GM18508 (cell line): ENCODE results near the gene SPATC1L.

Experiments used
- ATAC-seq: cut with Tn5 transposase; IDR thresholded peaks from one replicate; pipeline ENCODE4 v1.9.1; 2021; ENCODE audit warnings: moderate number of reproducible peaks; ENCODE audit not compliant: insufficient read depth, unreplicated experiment

The SPATC1L gene

GRCh38 chr21:46137908-46138307, 46.4 kb downstream of the SPATC1L start:
- no peak for ATAC-seq

GRCh38 chr21:46136739-46137349, 47.4 kb downstream of the SPATC1L start:
- no peak for ATAC-seq

GRCh38 chr21:46135782-46136395, 48.4 kb downstream of the SPATC1L start:
- ATAC-seq = no peak

- ATAC-seq = no peak
These were observed 52.2 kb downstream of the SPATC1L start for GRCh38 chr21:46131838-46132651.

- no peak for ATAC-seq
These were observed 52.7 kb downstream of the SPATC1L start for GRCh38 chr21:46131588-46131837.

- no peak for ATAC-seq
These were observed 53.2 kb downstream of the SPATC1L start for GRCh38 chr21:46130831-46131587.

GRCh38 chr21:46129846-46130651, 54.2 kb downstream of the SPATC1L start:
- ATAC-seq = no peak

GRCh38 chr21:46128933-46129571, 55.2 kb downstream of the SPATC1L start:
- ATAC-seq = no peak

GRCh38 chr21:46128106-46128932, 55.9 kb downstream of the SPATC1L start:
- ATAC-seq = no peak

- ATAC-seq = no peak
These were observed 56.8 kb downstream of the SPATC1L start for GRCh38 chr21:46127239-46128105.

GRCh38 chr21:46126309-46127238, 57.7 kb downstream of the SPATC1L start:
- ATAC-seq = no peak

- no peak for ATAC-seq
These were observed 58.4 kb downstream of the SPATC1L start for GRCh38 chr21:46125846-46126301.

- no peak for ATAC-seq
These were observed 59.1 kb downstream of the SPATC1L start for GRCh38 chr21:46124926-46125845.

- no peak for ATAC-seq
These were observed 60.0 kb downstream of the SPATC1L start for GRCh38 chr21:46124083-46124925.
